GM23338 (cell line): ENCODE data around the gene ARHGEF10L. TPM values are rescaled to one million over a fixed set of nuclear protein-coding genes. Genes with fewer than 3 reads are reported as not detected.

Source experiments
- ATAC-seq: fragments of 200-7000 bp; cut with Tn5 transposase; 3 replicates; pipeline ENCODE4 v1.9.1; 2020
- DNase-seq: peaks from one replicate; pipeline ENCODE4 v3.0.0-alpha.2; 2015; ENCODE audit warnings: low spot score
- H2AFZ ChIP-seq: fragments of 200-600 bp; sonication (generic); 2 replicates; pipeline ENCODE4 v1.8.0; 2016; ENCODE audit warnings: antibody characterized with exemption, mild to moderate bottlenecking, moderate library complexity
- H3F3A ChIP-seq: fragments of 200-600 bp; sonication (generic); replicated peaks from 2 replicates; pipeline ENCODE4 v1.8.0; 2017; ENCODE audit warnings: antibody characterized with exemption, mixed run types, low read depth
- H3K27ac ChIP-seq: fragments of 200-600 bp; sonication (generic); 2 replicates; pipeline ENCODE4 v1.6.1; 2016; ENCODE audit warnings: low read depth
- H3K27me3 ChIP-seq: fragments of 200-600 bp; sonication (generic); 2 replicates; pipeline ENCODE4 v1.8.0; 2016; ENCODE audit warnings: mild to moderate bottlenecking, mixed run types, moderate library complexity; ENCODE audit not compliant: insufficient read depth
- H3K36me3 ChIP-seq: fragments of 200-600 bp; sonication (generic); 2 replicates; pipeline ENCODE4 v1.8.0; 2016; ENCODE audit warnings: mild to moderate bottlenecking; ENCODE audit not compliant: insufficient read depth
- H3K4me1 ChIP-seq: fragments of 200-600 bp; sonication (generic); 2 replicates; pipeline ENCODE4 v1.8.0; 2016; ENCODE audit warnings: mild to moderate bottlenecking, moderate library complexity; ENCODE audit not compliant: insufficient read depth
- H3K4me2 ChIP-seq: fragments of 200-600 bp; sonication (generic); 2 replicates; pipeline ENCODE4 v1.7.1; 2017; ENCODE audit warnings: mixed run types
- H3K4me3 ChIP-seq: fragments of 200-600 bp; sonication (generic); 2 replicates; pipeline ENCODE4 v1.6.1; 2016; ENCODE audit warnings: mixed run types
- H3K79me2 ChIP-seq: fragments of 200-600 bp; sonication (generic); replicated peaks from 2 replicates; pipeline ENCODE4 v1.8.0; 2017; ENCODE audit warnings: mild to moderate bottlenecking; ENCODE audit not compliant: insufficient read depth
- H3K9me2 ChIP-seq: fragments of 200-600 bp; sonication (generic); 2 replicates; pipeline ENCODE4 v1.8.0; 2017; ENCODE audit not compliant: insufficient read depth
- H4K20me1 ChIP-seq: fragments of 200-600 bp; sonication (generic); replicated peaks from 2 replicates; pipeline ENCODE4 v1.8.0; 2017; ENCODE audit warnings: mild to moderate bottlenecking; ENCODE audit not compliant: insufficient read depth
- H3K27ac Mint-ChIP-seq: 2 replicates; pipeline ENCODE4 v1.8.0; 2020; ENCODE audit warnings: inconsistent platforms, mild to moderate bottlenecking, moderate library complexity, mixed read lengths
- H3K27me3 Mint-ChIP-seq: 3 replicates; pipeline ENCODE4 v1.8.0; 2022; ENCODE audit warnings: low read depth, mild to moderate bottlenecking, moderate library complexity, mixed read lengths, inconsistent platforms; ENCODE audit not compliant: insufficient read depth, poor library complexity
- H3K36me3 Mint-ChIP-seq: 3 replicates; pipeline ENCODE4 v1.8.0; 2021; ENCODE audit warnings: low read depth, mild to moderate bottlenecking, inconsistent platforms, moderate library complexity, mixed read lengths
- H3K4me1 Mint-ChIP-seq: 3 replicates; pipeline ENCODE4 v1.8.0; 2020; ENCODE audit warnings: mild to moderate bottlenecking, inconsistent platforms, mixed read lengths
- H3K4me3 Mint-ChIP-seq: 3 replicates; pipeline ENCODE4 v1.8.0; 2021; ENCODE audit warnings: moderate library complexity, mild to moderate bottlenecking, inconsistent platforms, mixed read lengths
- H3K9me3 Mint-ChIP-seq: 3 replicates; pipeline ENCODE4 v1.8.0; 2020; ENCODE audit warnings: moderate library complexity, mild to moderate bottlenecking, inconsistent platforms, mixed read lengths
- CREB1 ChIP-seq: fragments of 250-450 bp; sonication (Bioruptor Pico); IDR thresholded peaks from 2 replicates; pipeline ENCODE4 v1.5.0; 2020; ENCODE audit warnings: low read depth, mild to moderate bottlenecking, moderate library complexity
- EZH2 ChIP-seq: fragments of 200-600 bp; sonication (generic); IDR thresholded peaks from one replicate; pipeline ENCODE4 v1.8.0; 2017; ENCODE audit warnings: antibody characterized with exemption, mild to moderate bottlenecking, low read depth; ENCODE audit not compliant: unreplicated experiment
- EZH2phosphoT487 ChIP-seq: fragments of 200-600 bp; sonication (generic); IDR thresholded peaks from one replicate; pipeline ENCODE4 v1.8.1; 2018; ENCODE audit warnings: antibody characterized with exemption; ENCODE audit not compliant: unreplicated experiment
- JUNB ChIP-seq: IDR thresholded peaks from one replicate; pipeline ENCODE4 v1.6.1; 2016; ENCODE audit warnings: antibody characterized with exemption; ENCODE audit not compliant: unreplicated experiment
- NANOG ChIP-seq: IDR thresholded peaks from 2 replicates; pipeline ENCODE4 v1.6.1; 2016; ENCODE audit warnings: antibody characterized with exemption, borderline replicate concordance
- POLR2AphosphoS5 ChIP-seq: IDR thresholded peaks from 2 replicates; pipeline ENCODE4 v1.6.1; 2016; ENCODE audit warnings: antibody characterized with exemption, low read depth
- STAT1 ChIP-seq: IDR thresholded peaks from one replicate; pipeline ENCODE4 v1.6.1; 2016; ENCODE audit warnings: antibody characterized with exemption; ENCODE audit not compliant: unreplicated experiment
- ZNF114 ChIP-seq: fragments of 250-450 bp; sonication (Bioruptor Pico); IDR thresholded peaks from 2 replicates; pipeline ENCODE4 v1.5.0; 2020; ENCODE audit warnings: mild to moderate bottlenecking, moderate library complexity
- ZNF331 ChIP-seq: fragments of 250-450 bp; sonication (Bioruptor Pico); IDR thresholded peaks from 2 replicates; pipeline ENCODE4 v1.5.0; 2020; ENCODE audit warnings: low read depth, mild to moderate bottlenecking, moderate library complexity
- polyA plus RNA-seq: library from polyadenylated mRNA; unstranded; fragments of >200 nt; fragmentation: Nextera tagmentation; extraction: Ambion mirVana; gene quantifications from 2 replicates; pipeline ENCODE4 v1.2.1, GENCODE V29; 2016
- total RNA-seq: library from RNA; depleted of rRNA; stranded (reverse); fragments of >200 nt; shearing (Covaris generic); gene quantifications from 2 replicates; pipeline ENCODE4 v1.2.3, GENCODE V29; 2014
- TF ChIP-seq, protein P1 (sequence below), 2 experiments: fragments of 200-600 bp in 1 of 2; sonication (generic) in 1 of 2; conservative IDR thresholded peaks; 2 replicates each; pipeline versions ENCODE4 v1.5.1 to v1.6.1; 2016 to 2017; ENCODE audit warnings: antibody characterized with exemption in 2 of 2, low read depth in 2 of 2, mild to moderate bottlenecking in 2 of 2, moderate library complexity in 1 of 2
- TF ChIP-seq, protein P2 (sequence below): IDR thresholded peaks from one replicate; pipeline ENCODE4 v1.6.1; 2018; ENCODE audit warnings: antibody characterized with exemption; ENCODE audit not compliant: unreplicated experiment
- TF ChIP-seq, protein P3 (sequence below): fragments of 250-450 bp; sonication (Bioruptor Pico); IDR thresholded peaks from 2 replicates; pipeline ENCODE4 v1.5.0; 2020; ENCODE audit warnings: mild to moderate bottlenecking, moderate library complexity
- TF ChIP-seq, protein P4 (sequence below): IDR thresholded peaks from 2 replicates; pipeline ENCODE4 v1.6.1; 2016; ENCODE audit warnings: antibody characterized with exemption

ARHGEF10L gene
- total and polyA plus RNA-seq, 2 experiments from 2014 or later = 12.1 to 46.8 TPM

DNA sequence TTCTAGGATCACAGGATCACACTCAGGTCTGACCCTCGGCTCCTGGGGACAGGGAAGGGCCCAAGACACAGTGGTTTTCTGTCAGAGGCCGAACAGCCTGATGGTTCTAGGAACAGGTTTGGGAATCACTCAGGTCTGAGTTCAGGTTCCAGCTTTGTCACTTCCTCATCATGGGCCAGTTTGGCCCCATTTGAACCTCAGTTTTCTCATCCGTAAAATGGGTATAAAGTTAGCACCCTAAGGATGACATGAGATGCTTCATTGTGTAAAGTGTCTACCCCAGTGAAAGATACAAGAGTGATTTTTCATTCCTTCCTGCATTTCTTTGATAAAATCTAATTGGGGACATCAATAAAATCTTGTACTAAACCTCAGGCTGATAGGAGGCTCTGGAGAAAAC is 204.4 kb downstream of the ARHGEF10L start:
- Mint-ChIP-seq H3K36me3 (no peaks in the 10 kb centered on the region), H3K27me3 (peaks cover 3% of the 10 kb centered on the region), H3K4me1 (peaks cover 7% of the 10 kb centered on the region), H3K27ac (no peak overlapping the region), H3K9me3 (no peaks in the 10 kb centered on the region; the same call in 2 of the 3 replicates), H3K4me3 (no peak overlapping the region)
- Histone ChIP-seq H4K20me1 (no peaks in the 10 kb centered on the region), H3K4me3 (no peak overlapping the region), H3K4me1 (no peaks in the 10 kb centered on the region), H3F3A (no peaks in the 10 kb centered on the region), H3K27ac (no peak overlapping the region), H3K4me2 (no peak overlapping the region), H3K9me2 (peaks cover 2% of the 10 kb centered on the region; the same call in 1 of the 2 replicates), H2AFZ (no peak overlapping the region), H3K27me3 (no peaks in the 10 kb centered on the region), H3K36me3 (no peaks in the 10 kb centered on the region; the same call in 1 of the 2 replicates), H3K79me2 (no peaks in the 10 kb centered on the region)
- ATAC-seq (no peak), DNase-seq (no peak)
- TF ChIP-seq STAT1 = no peak
- no peak for TF ChIP-seq ZNF114 (CRISPR knock-in tag)
- TF ChIP-seq EZH2 = no peak
- no peak for TF ChIP-seq EZH2phosphoT487
- TF ChIP-seq, protein P1, sequence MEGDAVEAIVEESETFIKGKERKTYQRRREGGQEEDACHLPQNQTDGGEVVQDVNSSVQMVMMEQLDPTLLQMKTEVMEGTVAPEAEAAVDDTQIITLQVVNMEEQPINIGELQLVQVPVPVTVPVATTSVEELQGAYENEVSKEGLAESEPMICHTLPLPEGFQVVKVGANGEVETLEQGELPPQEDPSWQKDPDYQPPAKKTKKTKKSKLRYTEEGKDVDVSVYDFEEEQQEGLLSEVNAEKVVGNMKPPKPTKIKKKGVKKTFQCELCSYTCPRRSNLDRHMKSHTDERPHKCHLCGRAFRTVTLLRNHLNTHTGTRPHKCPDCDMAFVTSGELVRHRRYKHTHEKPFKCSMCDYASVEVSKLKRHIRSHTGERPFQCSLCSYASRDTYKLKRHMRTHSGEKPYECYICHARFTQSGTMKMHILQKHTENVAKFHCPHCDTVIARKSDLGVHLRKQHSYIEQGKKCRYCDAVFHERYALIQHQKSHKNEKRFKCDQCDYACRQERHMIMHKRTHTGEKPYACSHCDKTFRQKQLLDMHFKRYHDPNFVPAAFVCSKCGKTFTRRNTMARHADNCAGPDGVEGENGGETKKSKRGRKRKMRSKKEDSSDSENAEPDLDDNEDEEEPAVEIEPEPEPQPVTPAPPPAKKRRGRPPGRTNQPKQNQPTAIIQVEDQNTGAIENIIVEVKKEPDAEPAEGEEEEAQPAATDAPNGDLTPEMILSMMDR (conservative IDR thresholded peaks at IDR 0.05; ENCODE audit: low read depth in 2 of 2) = no peak
- TF ChIP-seq CREB1 (CRISPR knock-in tag) = no peak
- no peak for TF ChIP-seq NANOG
- TF ChIP-seq POLR2AphosphoS5 = no peak
- TF ChIP-seq, protein P2, sequence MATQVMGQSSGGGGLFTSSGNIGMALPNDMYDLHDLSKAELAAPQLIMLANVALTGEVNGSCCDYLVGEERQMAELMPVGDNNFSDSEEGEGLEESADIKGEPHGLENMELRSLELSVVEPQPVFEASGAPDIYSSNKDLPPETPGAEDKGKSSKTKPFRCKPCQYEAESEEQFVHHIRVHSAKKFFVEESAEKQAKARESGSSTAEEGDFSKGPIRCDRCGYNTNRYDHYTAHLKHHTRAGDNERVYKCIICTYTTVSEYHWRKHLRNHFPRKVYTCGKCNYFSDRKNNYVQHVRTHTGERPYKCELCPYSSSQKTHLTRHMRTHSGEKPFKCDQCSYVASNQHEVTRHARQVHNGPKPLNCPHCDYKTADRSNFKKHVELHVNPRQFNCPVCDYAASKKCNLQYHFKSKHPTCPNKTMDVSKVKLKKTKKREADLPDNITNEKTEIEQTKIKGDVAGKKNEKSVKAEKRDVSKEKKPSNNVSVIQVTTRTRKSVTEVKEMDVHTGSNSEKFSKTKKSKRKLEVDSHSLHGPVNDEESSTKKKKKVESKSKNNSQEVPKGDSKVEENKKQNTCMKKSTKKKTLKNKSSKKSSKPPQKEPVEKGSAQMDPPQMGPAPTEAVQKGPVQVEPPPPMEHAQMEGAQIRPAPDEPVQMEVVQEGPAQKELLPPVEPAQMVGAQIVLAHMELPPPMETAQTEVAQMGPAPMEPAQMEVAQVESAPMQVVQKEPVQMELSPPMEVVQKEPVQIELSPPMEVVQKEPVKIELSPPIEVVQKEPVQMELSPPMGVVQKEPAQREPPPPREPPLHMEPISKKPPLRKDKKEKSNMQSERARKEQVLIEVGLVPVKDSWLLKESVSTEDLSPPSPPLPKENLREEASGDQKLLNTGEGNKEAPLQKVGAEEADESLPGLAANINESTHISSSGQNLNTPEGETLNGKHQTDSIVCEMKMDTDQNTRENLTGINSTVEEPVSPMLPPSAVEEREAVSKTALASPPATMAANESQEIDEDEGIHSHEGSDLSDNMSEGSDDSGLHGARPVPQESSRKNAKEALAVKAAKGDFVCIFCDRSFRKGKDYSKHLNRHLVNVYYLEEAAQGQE = no peak
- TF ChIP-seq ZNF331 (CRISPR knock-in tag) = no peak
- TF ChIP-seq, protein P3, sequence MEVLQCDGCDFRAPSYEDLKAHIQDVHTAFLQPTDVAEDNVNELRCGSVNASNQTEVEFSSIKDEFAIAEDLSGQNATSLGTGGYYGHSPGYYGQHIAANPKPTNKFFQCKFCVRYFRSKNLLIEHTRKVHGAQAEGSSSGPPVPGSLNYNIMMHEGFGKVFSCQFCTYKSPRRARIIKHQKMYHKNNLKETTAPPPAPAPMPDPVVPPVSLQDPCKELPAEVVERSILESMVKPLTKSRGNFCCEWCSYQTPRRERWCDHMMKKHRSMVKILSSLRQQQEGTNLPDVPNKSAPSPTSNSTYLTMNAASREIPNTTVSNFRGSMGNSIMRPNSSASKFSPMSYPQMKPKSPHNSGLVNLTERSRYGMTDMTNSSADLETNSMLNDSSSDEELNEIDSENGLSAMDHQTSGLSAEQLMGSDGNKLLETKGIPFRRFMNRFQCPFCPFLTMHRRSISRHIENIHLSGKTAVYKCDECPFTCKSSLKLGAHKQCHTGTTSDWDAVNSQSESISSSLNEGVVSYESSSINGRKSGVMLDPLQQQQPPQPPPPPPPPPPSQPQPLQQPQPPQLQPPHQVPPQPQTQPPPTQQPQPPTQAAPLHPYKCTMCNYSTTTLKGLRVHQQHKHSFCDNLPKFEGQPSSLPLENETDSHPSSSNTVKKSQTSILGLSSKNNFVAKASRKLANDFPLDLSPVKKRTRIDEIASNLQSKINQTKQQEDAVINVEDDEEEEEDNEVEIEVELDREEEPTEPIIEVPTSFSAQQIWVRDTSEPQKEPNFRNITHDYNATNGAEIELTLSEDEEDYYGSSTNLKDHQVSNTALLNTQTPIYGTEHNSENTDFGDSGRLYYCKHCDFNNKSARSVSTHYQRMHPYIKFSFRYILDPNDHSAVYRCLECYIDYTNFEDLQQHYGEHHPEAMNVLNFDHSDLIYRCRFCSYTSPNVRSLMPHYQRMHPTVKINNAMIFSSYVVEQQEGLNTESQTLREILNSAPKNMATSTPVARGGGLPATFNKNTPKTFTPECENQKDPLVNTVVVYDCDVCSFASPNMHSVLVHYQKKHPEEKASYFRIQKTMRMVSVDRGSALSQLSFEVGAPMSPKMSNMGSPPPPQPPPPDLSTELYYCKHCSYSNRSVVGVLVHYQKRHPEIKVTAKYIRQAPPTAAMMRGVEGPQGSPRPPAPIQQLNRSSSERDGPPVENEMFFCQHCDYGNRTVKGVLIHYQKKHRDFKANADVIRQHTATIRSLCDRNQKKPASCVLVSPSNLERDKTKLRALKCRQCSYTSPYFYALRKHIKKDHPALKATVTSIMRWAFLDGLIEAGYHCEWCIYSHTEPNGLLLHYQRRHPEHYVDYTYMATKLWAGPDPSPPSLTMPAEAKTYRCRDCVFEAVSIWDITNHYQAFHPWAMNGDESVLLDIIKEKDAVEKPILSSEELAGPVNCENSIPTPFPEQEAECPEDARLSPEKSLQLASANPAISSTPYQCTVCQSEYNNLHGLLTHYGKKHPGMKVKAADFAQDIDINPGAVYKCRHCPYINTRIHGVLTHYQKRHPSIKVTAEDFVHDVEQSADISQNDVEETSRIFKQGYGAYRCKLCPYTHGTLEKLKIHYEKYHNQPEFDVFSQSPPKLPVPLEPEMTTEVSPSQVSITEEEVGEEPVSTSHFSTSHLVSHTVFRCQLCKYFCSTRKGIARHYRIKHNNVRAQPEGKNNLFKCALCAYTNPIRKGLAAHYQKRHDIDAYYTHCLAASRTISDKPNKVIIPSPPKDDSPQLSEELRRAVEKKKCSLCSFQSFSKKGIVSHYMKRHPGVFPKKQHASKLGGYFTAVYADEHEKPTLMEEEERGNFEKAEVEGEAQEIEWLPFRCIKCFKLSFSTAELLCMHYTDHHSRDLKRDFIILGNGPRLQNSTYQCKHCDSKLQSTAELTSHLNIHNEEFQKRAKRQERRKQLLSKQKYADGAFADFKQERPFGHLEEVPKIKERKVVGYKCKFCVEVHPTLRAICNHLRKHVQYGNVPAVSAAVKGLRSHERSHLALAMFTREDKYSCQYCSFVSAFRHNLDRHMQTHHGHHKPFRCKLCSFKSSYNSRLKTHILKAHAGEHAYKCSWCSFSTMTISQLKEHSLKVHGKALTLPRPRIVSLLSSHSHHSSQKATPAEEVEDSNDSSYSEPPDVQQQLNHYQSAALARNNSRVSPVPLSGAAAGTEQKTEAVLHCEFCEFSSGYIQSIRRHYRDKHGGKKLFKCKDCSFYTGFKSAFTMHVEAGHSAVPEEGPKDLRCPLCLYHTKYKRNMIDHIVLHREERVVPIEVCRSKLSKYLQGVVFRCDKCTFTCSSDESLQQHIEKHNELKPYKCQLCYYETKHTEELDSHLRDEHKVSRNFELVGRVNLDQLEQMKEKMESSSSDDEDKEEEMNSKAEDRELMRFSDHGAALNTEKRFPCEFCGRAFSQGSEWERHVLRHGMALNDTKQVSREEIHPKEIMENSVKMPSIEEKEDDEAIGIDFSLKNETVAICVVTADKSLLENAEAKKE (CRISPR knock-in tag) = no peak
- TF ChIP-seq JUNB = no peak
- TF ChIP-seq, protein P4, sequence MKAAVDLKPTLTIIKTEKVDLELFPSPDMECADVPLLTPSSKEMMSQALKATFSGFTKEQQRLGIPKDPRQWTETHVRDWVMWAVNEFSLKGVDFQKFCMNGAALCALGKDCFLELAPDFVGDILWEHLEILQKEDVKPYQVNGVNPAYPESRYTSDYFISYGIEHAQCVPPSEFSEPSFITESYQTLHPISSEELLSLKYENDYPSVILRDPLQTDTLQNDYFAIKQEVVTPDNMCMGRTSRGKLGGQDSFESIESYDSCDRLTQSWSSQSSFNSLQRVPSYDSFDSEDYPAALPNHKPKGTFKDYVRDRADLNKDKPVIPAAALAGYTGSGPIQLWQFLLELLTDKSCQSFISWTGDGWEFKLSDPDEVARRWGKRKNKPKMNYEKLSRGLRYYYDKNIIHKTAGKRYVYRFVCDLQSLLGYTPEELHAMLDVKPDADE = no peak
